Sciatic nerve (tissue), 2 donors: ENCODE results near the gene KCTD16. TPM values are rescaled to one million over a fixed set of nuclear protein-coding genes. Genes with fewer than 3 reads are reported as not detected.

Experiments
- ATAC-seq: fragments of 200-7000 bp; cut with Tn5 transposase; one replicate; pipeline ENCODE4 v1.9.1; 2020; ENCODE audit warnings: mild to moderate bottlenecking, moderate library complexity
- DNase-seq: peaks from one replicate; pipeline ENCODE4 v3.0.0-alpha.2; 2020; ENCODE audit warnings: low spot score
- intact Hi-C: fragments of 100-400 bp; cut with DNase I; formaldehyde crosslinking; loops from one replicate; pipeline ENCODE4 v1.14.2; 2022
- total RNA-seq: library from RNA; stranded (reverse); fragmentation: NEBNext Ultra II Directional; extraction: Animal tissue kit (Norgen Biotek cat#: 25700); gene quantifications from one replicate; pipeline ENCODE4 v1.2.1, GENCODE V29; 2021
- donor health status: DM: no; HTN: no; CAD: no.
- donor health status: DM: no; HTN: no; CAD: no.

Gene KCTD16
- total RNA-seq, 1 donor from 2014 or later: 0.53 TPM

GRCh38 chr5:144418719-144419118 lies 248.0 kb downstream of the KCTD16 start:
- DNase-seq (no peak), ATAC-seq (no peak)
- intact Hi-C loops: no loop called here

DNA sequence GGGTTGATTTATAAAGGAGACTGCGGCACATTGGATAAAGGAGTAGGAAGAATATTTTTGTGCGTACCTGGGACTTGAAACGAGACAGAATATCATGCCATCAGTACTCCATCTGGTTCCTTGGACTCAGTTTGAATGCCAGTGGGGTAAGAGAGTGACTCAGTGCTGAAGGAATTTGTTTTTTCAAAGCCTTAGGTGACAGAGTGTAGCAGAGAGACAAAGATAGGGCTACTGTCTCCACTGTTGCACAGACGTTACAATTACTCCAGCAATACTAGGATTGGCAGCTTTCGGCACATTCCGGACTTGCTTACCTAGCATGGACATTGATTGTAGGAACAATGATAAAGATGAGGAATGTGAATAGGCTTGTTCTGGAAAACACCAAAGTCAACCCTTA lies 250.7 kb downstream of the KCTD16 start:
- ATAC-seq (no peak), DNase-seq (no peak)
- intact Hi-C loops: no loop called here

DNA sequence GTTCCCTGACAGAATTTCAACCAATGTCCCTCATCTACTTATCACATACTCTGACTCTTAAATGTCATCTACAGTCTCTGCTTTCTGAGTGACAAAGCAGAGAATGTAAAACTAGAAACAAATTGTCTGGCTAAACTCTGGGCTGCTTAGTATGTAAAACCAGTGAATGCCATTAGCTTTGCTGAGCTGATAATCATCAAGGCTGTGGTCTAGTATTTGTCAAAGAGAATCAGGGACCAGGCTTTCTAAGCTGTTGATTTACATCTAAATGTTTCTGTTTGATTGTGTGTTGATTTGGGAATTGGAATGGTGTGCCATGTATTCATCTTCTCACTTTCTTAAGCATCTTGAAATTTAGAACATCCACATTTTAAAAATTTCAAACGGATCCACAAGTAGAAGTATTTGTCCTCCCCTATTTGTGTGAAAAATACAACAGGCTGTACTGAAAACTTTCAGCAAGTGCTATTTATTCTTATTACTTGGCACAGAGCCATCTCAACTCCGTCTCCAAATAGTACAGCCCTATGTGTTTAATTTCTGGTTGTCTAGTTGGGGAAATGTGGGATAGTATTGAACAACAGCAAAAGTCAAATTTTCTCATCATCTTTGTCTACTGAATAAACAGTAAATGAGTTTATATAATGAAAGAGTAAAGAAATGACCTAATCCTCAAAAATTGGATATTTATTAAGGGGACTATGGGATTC lies 251.5 kb downstream of the KCTD16 start:
- DNase-seq (no peak), ATAC-seq (no peak)
- intact Hi-C loops: no loop called here

DNA sequence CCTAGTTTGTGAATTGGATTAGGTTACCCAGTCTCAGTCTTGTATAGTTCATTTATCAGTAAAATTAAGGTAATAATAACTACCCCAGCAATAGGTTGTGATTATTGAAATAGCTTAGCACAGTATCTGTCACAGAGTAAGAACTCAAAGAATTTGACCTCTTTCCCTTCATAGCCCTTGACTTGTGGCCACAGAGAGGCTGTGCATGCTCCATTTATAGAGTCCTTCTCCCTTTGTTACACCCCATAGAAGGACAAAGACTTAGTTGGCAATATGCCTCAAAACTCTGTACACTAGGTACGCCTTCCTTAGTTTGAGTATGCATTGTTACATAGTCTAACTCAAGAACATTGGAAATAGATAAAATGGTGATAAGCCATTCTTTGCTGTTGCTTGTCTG lies 257.2 kb downstream of the KCTD16 start:
- intact Hi-C loops: no loop called here
- no peak for ATAC-seq

GRCh38 chr5:144428326-144428725 lies 257.7 kb downstream of the KCTD16 start:
- intact Hi-C loops: no loop called here
- no peak for DNase-seq
- ATAC-seq: no peak

More for the DNA sequence above, 257.2 kb downstream of the KCTD16 start:
- DNase-seq: no peak

DNA sequence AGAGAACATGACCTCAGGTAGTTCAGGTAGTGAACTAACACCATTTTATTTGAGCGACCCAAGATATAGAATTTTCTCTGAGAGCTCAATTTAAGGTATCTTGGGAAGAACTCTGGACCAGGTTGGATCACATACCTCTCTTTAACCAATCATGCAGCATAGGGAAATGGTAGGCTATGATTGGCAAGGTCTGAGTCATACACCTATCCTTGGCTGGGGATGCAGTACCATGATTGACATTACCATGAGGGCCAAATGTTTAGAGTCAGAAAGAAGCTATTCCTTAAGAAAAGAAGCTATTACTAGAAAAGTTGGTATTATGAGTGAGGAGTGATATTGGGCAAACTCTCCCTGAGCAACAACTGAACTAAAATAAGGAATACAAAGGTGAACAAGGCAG lies 258.7 kb downstream of the KCTD16 start:
- ATAC-seq (no peak), DNase-seq (no peak)
- intact Hi-C loops: no loop called here

DNA sequence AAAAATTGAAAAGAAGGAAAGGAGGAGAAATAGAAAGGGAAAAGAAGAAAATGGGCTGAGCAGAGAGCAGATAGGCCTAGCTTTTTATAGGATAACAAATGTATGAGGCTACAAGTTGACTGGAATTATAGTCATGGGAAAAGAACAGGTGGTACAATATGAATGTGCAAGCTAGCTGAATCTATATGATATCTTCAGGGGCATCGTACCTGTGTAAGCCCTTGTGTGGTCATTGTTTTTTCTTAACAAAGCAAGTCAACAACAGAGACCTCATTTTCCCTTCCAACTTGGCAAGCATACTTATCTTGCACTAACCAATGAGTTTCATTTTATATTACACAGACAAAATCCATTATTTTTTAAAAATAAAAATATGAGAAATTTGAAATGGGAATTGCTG lies 259.2 kb downstream of the KCTD16 start:
- ATAC-seq (no peak), DNase-seq (no peak)
- intact Hi-C loops: no loop called here

DNA sequence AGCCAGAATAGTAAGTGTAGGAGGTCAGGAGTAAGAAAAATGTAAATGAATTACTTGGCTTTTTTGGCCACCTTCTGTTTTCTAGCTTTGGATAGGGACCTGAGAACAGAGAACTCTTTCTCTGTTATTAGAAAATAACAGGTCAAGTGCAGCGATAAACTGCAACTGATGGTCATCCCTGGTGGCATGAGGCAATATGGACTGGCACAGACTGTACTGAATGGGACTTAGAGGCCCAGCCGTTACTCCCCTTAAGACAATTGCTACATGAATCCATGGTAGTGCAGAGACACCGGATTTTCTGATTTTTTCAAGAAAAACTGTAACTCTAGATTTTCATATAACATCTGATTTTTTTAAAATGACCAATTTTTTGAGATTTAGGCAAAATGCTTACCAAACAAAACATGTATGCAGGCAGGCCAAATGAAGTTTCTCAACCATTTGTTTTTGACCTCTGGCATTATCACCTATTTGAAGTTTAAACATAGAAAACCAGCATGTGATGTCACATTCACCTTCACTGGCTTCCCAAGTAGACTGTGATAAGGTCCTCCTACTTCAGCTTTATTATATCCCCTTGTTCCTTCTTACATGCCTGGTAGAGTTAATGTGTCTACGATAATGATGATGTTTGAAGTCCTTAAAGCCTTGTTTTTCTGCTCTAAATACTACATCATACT lies 262.6 kb downstream of the KCTD16 start:
- ATAC-seq (no peak), DNase-seq (no peak)
- intact Hi-C loops: no loop called here

GRCh38 chr5:144433893-144434292 lies 263.2 kb downstream of the KCTD16 start:
- ATAC-seq: no peak
- intact Hi-C loops: no loop called here
- no peak for DNase-seq

DNA sequence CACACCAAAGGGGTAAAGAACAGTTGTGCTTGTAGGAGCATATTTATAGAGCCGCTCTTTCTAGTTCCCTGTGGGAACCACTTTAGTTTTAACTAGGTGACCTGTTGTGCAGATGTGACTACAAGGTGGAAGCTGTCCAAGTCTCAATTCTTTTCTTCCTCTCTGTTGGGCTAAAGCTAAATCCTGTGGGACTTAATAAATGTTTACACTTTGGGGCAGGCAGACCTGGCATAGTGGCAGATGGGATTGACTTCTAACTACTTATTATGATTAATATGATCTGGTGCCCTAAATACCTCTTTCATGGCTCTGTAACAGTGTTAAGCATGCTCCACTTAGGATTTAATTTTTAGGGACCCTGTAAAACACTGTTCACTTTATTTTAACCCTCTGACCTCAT lies 265.3 kb downstream of the KCTD16 start:
- ATAC-seq (no peak), DNase-seq (no peak)
- intact Hi-C loops: no loop called here

DNA sequence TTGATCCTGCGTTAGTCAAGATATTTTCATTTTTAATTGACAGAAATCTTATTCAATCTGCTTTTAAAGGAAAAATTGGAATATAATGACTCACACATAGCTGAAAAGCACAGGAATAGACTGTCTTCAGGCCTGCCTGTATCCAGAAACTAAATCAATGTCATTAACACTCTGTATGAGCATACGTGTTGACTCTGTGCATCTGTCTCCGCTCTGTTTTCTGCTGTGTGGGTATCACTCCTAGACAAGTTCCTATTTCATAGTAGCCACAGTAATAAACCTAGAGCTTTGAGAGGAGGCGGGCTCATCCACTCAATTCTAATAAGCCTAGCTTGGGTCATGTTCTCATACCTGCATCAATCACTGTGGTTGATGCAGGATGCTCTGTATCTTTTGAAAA lies 267.6 kb downstream of the KCTD16 start:
- DNase-seq (no peak), ATAC-seq (no peak)
- intact Hi-C loops: no loop called here

DNA sequence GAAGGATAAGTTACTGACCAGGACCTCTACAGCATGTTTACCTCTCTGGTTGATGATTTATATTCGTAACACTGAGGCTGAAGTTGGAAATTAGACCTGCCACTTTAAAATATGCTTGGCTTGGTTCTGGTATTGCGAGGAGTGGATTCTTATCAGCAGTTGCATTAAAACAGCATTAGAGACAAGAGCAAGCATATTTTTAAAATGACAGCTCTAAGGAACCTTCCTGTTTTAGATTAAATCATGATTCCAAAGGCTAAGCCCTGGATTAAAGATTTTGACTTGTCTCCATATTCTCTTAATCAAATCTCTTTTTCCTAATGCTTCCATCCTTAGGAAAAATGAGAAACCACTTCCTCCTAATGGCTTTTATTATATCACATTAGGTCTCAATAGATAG lies 277.8 kb downstream of the KCTD16 start:
- intact Hi-C loops: no loop called here
- no peak for DNase-seq
- ATAC-seq: no peak

GRCh38 chr5:144451187-144451973 lies 280.7 kb downstream of the KCTD16 start:
- intact Hi-C loops: no loop called here
- DNase-seq: no peak
- ATAC-seq: no peak

- ATAC-seq (no peak), DNase-seq (no peak)
- intact Hi-C loops: no loop called here
Measured at GRCh38 chr5:144453753-144454152, 283.1 kb downstream of the KCTD16 start.

- no peak for ATAC-seq
Measured at GRCh38 chr5:144457160-144457559, 286.5 kb downstream of the KCTD16 start.

DNA sequence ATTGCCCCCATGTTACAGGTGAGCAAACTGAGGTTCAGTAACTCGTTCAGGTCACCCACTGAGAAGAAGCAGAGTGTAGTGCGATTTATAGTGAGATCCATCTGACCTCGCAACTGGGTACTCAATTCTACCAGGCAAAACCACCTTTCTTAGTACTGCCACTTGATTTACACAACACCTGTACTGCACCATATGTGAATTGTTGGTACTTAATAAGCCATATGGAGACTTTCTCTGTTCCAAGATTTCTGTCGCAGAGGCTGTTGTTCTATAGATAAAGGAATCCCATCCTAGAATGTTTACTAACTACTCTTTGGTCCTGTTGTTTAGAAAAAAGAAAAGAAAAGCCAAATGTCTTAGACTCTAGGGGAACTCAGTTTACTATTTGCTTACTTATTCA lies 287.5 kb downstream of the KCTD16 start:
- intact Hi-C loops: no loop called here
- DNase-seq (no peak), ATAC-seq (no peak)

More at GRCh38 chr5:144457160-144457559, 286.5 kb downstream of the KCTD16 start:
- intact Hi-C loops: no loop called here
- DNase-seq: no peak

GRCh38 chr5:144460600-144460999 lies 289.9 kb downstream of the KCTD16 start:
- DNase-seq (no peak), ATAC-seq (no peak)
- intact Hi-C loops: no loop called here

DNA sequence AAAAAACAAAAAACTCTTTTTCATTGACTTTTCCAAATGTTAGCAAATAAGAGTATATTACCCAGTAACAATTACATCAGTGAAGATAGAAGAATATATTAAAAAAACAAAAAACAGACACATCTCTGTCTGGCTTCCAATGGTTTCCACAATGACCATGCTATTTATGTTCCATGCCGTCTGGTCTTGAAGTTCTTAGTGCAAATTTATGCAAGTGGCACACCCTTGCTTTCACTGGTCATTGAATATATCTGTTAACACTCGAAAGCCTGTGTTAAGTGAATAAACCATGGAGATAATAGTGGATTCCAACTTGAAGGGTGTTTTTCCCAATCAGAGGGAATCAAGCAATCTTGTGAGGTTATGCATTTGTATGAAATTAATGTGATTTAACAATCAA lies 291.9 kb downstream of the KCTD16 start:
- intact Hi-C loops: no loop called here
- ATAC-seq: no peak
- DNase-seq: no peak

DNA sequence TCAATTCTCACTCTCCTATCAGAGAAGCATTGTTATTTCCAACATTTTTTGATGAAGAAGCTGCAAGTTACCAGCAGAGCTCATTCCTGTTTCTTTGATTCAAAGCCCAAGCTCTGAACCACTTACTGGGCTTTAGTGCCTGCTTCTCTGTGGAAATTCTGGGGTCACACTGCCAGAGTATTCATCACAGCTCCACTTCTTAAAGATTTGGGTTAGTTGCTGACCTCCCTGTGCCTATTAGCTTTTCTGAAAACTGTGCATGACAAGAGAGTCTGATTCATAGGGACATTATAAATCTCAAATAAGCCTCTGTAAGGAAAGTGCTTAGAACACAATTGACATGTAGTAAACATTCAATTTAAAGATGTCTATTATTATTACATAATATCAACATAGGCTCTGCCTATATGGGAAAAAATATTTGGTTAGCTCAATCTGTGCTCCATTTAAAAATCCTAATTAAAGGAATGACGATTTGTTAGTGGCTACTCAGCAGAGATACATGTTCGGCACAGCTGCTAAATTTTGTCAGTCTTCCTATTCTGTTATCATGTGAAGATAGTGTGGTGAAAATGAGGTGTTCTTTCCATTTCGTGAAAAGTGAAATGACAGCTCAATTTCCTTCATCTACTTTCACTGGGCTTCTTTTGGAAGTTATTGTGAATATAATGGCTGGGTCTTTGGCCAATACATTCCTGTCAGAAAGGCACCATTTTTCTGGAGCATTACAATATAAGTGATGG lies 293.0 kb downstream of the KCTD16 start:
- DNase-seq: no peak
- intact Hi-C loops: no loop called here
- ATAC-seq: no peak
